SH-SY5Y (cell line): ENCODE data around the gene ARMC2.

ENCODE experiments used
- GATA2 ChIP-seq: IDR thresholded peaks from 2 replicates; pipeline ENCODE4 v1.6.1; 2011; ENCODE audit warnings: mild to moderate bottlenecking, low read depth, low read length
- GATA3 ChIP-seq: IDR thresholded peaks from 2 replicates; pipeline ENCODE4 v1.6.1; 2011; ENCODE audit warnings: low read depth, mild to moderate bottlenecking, low read length, moderate library complexity

DNA sequence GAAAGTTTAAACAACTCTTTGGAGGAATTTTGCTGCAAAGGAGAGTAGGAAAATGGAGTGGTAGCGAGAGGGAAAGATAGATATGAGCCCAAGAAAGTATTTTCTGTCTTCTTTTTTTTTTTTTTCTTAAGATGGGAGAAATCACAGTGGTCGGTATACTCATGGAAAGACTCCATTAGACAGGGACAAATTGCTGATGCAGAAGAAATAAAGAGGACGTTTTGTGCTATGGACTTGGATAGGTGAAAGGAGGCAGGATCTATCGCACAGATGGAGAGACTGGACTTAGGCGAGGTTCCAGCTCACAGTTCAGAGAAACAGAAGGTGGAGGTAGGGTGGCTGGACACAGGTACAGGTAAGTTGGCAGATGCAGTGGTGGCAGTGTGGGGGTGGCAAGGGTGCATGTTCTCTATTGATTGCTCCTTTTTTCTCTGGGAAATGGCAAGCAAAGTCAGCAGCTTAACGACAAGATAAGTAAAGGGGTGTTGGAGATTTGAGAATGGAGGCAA lies 44.2 kb upstream of the ARMC2 start:
- TF ChIP-seq GATA2: no peak
- no peak for TF ChIP-seq GATA3
